GM10847 (cell line): ENCODE data around the gene UNC13A.
A peak's percentile ranks its signal among the peaks of the same experiment; 100 is the strongest.

Source experiments
- POLR2A ChIP-seq: IDR thresholded peaks from 2 replicates; pipeline ENCODE4 v1.6.1; 2011; ENCODE audit not compliant: insufficient read length; ENCODE audit errors: extremely low read depth

UNC13A gene

GRCh38 chr19:17611462-17612244 is 76.5 kb downstream of the UNC13A start:
- TF ChIP-seq POLR2A, result no peak

DNA sequence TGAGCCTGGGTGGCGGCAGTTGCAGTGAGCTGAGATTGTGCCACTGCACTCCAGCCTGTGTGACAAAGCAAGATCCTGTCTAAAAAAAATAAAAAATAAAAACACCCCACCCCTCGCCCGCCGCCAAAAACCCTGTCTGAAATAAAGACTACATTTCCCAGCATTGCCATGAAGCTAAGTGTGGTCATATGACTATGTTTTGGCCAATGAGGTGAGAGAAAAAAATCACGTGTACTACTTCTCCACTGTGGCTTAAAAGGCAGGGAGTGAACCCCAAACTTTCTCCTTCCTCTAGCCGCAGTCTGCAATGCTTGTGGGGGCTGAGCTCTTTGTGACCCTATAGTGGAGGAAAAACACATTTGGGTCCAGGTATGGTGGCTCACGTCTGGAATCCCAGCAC is 77.8 kb downstream of the UNC13A start:
- no peak for TF ChIP-seq POLR2A

GRCh38 chr19:17607936-17608335 is 80.2 kb downstream of the UNC13A start:
- no peak for TF ChIP-seq POLR2A

GRCh38 chr19:17606590-17607185 is 81.5 kb downstream of the UNC13A start:
- no peak for TF ChIP-seq POLR2A

DNA sequence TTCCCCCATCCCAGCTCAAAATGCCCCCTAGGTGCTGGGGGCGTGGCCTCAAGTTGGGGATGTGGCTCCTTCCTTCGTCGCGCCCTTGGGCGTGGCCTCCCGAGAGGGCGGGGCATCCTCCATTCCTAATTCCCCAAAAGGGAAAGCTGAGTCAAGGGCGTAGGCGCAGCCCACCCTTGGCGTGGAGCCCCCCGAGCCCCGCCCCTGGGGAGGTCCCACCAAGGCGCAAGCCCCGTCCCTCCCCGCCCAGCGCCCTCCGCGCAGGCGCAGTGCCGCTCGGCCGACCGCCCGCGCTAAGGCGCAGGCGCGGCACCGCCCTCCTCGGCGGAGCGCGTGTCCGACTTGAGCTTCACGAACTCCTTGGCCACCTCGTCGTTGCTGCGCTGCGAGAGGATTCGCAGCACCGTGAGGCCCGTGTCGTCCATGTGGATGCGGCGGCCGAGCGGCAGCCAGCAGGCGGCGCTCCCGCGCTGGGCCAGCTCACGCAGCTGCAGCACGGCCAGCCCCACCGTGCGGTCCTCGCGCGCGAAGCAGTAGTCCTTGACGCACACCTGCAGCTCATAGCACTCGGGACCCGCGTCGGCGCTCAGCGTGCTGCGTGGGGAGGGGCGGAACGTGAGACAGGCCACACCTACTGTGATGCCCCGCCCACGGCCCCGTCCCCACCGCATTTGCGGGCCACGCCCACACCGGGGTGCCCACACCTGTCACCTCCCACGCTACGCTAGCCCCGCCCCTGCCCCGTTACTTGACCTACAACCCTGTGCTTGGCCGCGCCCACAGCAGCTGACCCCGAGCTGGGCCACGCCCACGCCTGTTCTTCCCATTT is 82.2 kb downstream of the UNC13A start:
- peak; percentile 44 for TF ChIP-seq POLR2A

DNA sequence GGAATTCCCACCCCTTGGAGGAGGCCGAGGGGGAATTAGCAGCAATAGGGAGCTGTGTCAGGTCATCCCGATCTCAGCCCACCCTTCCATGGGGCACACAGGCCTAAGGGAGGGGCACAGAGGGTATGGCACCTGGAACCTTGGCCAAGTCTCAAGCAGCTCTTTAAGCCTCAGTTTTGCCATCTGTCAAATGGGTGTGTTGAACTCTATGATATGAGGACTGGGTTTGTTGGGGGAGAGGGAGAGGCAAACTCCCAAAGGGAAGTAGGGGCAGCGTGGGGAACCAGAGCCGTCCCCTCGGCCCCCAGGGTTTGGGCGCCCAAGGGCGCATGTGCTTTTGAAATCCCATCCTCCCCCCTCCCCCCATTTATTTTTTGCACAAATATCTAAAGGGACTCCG is 83.0 kb downstream of the UNC13A start:
- TF ChIP-seq POLR2A, result no peak

GRCh38 chr19:17604372-17605025 is 83.7 kb downstream of the UNC13A start:
- TF ChIP-seq POLR2A, result no peak

DNA sequence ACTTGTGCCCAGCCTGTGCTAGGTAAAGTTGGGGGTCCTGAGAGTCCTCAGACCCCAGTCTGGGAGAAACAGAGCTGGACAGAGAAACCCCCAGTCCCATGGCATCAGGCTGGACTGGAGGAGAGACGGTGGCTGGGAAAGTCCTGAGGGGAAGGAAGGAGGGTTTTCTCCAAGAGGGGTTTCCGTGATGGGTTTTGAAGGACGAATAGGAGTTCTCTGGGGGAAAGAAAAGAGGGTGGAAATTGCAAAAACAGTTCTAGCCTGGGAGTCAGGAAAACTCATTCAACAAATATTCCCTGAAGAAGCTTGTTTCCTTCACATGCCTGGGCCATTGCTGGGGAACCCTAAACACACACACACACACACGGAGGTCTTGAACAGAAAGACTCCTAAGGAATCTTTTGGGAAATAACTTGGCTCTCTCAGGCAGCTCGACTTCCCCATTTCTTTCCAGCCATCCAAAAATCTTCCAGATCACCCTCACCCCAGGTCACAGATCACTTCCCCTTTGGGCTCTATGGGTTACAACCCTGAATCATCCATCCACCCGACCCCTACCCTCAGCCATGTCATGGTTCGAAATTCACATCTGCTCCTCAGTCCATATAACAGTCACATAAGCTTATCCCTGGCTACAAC is 85.2 kb downstream of the UNC13A start:
- TF ChIP-seq POLR2A, result no peak

DNA sequence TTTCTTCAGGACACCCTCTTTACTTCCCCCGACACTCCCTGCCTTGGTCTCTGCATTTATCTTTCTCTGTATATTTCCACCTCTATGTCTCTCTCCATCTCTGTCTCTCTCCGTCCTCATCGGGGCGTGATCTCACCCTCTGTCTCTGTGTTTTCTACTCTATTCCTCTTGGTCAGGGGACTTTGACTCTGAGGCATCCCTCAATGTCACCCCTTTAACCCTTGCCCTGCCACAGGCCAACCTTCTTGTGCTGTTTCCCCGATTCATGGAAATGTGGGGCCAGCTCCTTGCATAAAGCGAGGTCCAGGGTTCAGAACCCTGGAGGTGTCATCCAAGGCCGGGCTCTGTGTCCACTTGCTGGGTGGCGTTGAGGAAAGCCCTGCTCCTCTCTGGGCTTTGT is 85.9 kb downstream of the UNC13A start:
- no peak for TF ChIP-seq POLR2A

- no peak for TF ChIP-seq POLR2A
These were observed 86.5 kb downstream of the UNC13A start for GRCh38 chr19:17601683-17602082.

- no peak for TF ChIP-seq POLR2A
These were observed 88.4 kb downstream of the UNC13A start for GRCh38 chr19:17599780-17600179.

- TF ChIP-seq POLR2A, result no peak
These were observed 89.2 kb downstream of the UNC13A start for GRCh38 chr19:17598953-17599352.

- no peak for TF ChIP-seq POLR2A
These were observed 97.3 kb downstream of the UNC13A start for GRCh38 chr19:17590866-17591265.

- no peak for TF ChIP-seq POLR2A
These were observed 104.0 kb downstream of the UNC13A start for GRCh38 chr19:17584132-17584531.

GRCh38 chr19:17582613-17583012 is 105.5 kb downstream of the UNC13A start:
- TF ChIP-seq POLR2A, result no peak

DNA sequence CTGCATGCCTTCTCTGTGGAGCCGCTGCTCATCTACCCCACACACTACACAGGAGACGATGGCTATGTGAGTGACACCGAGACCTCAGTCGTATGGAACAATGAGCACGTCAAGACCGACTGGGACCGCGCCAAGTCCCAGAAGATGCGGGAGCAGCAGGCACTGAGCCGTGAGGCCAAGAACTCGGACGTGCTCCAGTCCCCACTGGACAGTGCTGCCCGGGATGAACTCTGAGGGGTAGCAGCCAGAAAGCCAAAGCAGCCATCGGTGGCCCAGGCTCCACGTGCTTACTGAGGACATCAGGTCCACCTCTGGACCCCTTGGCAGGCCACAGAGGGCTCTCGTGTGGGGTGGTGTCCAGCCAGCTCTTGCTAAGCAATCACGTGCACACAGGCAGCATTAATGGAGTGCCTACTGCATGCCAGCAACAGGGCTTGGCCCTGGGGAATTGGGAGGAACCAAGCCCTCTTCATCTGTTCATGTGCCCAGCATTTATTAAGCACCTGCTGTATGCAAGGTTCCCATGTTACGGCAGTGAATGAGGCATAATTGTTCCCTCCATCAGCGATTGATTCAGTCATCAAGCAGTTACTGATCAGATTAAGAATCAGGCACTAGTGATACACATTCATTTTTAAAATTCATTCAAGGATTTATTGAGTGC is 106.8 kb downstream of the UNC13A start:
- no peak for TF ChIP-seq POLR2A
